ENCODE data around the gene SLC25A28.
"Not testable (repeated sequence)": the region's sequence is repeated elsewhere in the genome, so short reads cannot be mapped to it uniquely, and the experiment has no call there.

Gene SLC25A28

GRCh38 chr10:99629625-99629978, 9.4 kb upstream of the SLC25A28 start:
- in situ Hi-C loops (cut with HindIII; ENCODE audit: low sequenced_read_pairs) = no loop called here

- in situ Hi-C loops (cut with HindIII; ENCODE audit: low sequenced_read_pairs) = no loop called here
Measured at GRCh38 chr10:99628923-99629624, 8.8 kb upstream of the SLC25A28 start.

DNA sequence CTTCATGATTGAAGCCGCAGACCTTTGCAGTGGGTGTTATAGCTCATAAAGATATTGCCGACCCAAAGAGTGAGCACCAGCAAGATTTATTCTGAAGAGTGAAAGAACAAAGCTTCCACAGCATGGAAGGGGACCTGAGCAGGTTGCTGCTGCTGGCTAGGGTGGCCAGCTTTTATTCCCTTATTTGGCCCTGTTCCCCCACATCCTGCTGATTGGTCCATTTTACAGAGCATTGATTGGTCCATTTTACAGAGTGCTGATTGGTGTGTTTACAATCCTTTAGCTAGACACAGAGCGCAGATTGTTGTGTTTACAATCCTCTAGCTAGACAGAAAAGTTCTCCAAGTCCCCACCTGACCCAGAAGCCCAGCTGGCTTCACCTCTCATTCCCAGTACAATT, 4.9 kb upstream of the SLC25A28 start:
- in situ Hi-C loops (cut with HindIII; ENCODE audit: low sequenced_read_pairs) = not testable (repeated sequence)

GRCh38 chr10:99623919-99624318, 3.7 kb upstream of the SLC25A28 start:
- in situ Hi-C loops (cut with HindIII; ENCODE audit: low sequenced_read_pairs) = no loop called here

- in situ Hi-C loops (cut with HindIII; ENCODE audit: low sequenced_read_pairs) = no loop called here
Measured at GRCh38 chr10:99621454-99622251, 1.4 kb upstream of the SLC25A28 start.

GRCh38 chr10:99620711-99621453, 643 bp upstream of the SLC25A28 start:
- in situ Hi-C loops (cut with HindIII; ENCODE audit: low sequenced_read_pairs) = no loop called here

DNA sequence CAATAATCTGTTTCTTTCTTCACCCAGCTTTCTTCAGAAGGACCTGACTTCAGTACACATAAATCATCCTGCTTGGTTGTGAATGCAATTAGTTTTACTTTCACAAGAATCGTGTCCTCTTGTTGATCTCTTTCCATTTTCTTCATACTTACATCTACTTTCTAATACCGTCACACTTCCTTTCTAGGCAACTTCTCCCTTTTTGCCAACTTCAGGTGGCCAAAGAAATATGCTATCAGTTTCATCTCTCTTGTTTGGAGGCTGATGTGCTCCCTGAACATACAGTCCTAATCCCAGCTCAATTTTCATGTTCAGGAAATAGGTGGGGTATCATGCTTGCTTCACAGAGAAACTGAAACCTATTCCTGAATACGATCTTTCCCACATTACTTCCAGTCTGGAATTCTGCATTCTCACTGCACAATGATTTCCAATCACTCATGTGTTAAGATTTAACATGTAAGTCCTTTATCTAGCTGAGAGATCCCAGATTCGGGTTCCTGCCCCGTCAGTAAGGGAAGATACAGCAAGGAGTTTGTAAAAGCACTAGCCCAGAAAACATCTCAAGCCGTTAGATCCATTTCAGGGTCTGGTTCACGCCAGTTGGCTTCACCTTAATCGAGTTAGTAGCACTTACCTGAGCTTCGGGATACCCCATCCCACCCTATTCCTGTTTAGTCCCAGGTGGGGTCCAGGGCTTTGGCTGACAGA, 994 bp downstream of the SLC25A28 start:
- in situ Hi-C loops (cut with HindIII; ENCODE audit: low sequenced_read_pairs) = loop anchor here (5.0 to 10.0 kb wide), 2 partner anchors 93 to 224 kb away; no protein-coding TSS in a partner anchor

DNA sequence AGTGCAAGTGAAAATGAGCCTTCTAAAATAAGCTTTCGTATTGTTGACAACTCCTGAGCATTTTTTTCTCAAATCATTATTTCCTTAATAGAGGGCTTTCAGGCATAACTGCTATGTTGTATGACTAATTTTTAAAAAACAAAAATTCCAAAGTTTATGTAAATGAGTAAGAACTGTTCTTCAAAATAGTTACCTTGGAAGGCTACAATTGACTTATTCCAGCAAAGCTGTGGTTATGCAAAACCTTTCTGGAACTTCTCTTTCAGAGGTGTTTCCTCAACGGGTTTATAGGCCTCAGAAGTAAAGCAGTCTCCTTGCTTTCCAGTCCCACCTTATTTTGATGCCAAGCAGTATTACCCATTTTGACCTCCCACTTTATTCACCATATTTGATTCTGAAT, 2.5 kb downstream of the SLC25A28 start:
- in situ Hi-C loops (cut with HindIII; ENCODE audit: low sequenced_read_pairs) = loop anchor here (5.0 to 10.0 kb wide), 2 partner anchors 95 to 223 kb away; no protein-coding TSS in a partner anchor

DNA sequence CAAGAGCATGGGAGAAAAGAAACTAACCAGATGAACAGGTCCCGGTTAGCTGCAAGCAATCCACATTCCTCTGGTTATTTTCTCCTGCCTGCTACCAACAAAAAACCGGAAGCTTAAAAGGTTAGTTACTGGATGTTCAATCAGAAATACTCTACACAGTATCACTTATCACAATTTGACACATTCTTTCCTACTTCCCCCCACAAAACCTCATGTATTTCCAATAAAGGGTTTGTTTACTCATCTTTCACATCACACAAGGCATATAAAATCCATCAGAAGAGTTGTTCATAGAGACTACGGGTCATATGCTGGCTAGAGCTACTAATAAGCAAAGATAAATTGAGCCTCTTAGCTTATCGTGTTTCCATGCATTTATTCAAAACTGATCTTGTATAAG, 4.8 kb downstream of the SLC25A28 start:
- in situ Hi-C loops (cut with HindIII; ENCODE audit: low sequenced_read_pairs) = loop anchor here (5.0 to 10.0 kb wide), 2 partner anchors 97 to 221 kb away; no protein-coding TSS in a partner anchor

DNA sequence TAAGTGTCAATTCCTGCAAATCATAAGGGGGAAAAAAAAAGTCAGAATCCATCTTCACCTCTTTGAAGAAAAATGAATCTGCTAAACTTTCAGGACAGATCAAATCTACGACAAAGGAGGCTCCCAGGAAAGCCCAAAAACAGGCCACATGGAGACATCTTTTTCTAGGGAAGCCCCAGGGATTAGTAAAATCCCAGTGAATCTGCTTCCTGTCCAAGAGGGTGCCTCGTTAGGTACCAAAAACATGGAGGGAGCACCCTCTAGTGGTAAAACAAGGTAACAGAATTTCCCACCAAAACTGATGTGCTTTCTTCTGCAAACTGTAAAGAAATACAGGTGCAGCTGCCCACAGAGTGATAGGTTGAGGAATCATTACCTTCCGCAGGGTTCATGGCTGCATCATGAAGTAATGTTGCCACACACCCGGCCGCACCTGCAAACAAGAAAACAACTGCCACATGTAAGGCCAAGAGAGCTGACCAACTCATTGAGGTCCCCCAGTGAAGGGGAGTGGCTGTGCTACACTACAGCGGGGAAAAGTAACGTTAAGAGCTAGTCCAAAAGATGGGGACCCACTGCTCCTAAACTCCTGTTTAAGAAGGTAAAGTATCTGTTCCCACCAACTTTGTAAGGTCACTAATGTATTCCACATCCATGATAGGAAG, 7.9 kb downstream of the SLC25A28 start:
- in situ Hi-C loops (cut with HindIII; ENCODE audit: low sequenced_read_pairs) = loop anchor here (10.0 kb wide), 1 partner anchor 217 kb away; no protein-coding TSS in a partner anchor

- in situ Hi-C loops (cut with HindIII; ENCODE audit: low sequenced_read_pairs) = loop anchor here (10.0 kb wide), 1 partner anchor 217 kb away; no protein-coding TSS in a partner anchor
Measured at GRCh38 chr10:99611326-99611725, 8.9 kb downstream of the SLC25A28 start.

- in situ Hi-C loops (cut with HindIII; ENCODE audit: low sequenced_read_pairs) = loop anchor here (10.0 kb wide), 1 partner anchor 215 kb away; no protein-coding TSS in a partner anchor
Measured at GRCh38 chr10:99610221-99610620, 10.0 kb downstream of the SLC25A28 start.

DNA sequence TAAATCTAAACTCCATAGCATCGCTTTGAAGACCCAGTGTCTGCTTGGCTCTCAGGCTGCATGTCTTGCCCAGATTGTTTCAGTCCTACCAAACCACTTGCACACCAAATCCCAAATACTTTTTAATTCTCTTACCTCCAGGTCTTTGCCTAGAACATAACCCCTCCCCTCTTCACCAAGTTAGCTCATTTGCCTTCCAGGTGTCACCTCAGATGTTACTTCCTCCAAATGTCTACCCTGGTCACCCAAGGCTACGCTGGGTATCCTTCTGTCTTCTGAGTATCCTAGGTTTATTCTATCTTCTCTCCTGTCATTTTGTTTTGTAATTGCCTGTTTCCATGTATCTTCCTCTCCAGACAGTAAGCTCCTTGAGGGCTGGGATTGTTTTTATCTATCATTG, 11.1 kb downstream of the SLC25A28 start:
- in situ Hi-C loops (cut with HindIII; ENCODE audit: low sequenced_read_pairs) = no loop called here

DNA sequence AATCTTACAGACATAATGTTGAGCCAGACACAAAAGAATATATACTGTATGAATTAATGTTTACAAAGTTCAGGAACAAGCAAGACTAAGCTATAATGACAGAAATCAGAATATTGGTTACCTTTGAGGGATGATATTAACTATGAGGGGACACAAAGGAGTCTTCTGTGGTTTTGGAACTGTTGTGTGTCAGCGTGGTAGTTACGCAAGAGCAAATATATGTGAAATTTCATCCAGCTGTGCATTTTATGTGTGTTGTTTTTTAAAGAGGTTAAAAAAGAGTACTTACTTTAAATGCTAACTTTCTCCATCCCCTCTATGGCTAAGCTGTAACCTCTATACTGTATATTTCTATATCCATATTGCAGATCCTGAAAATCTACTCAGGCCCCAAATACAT, 14.9 kb downstream of the SLC25A28 start:
- in situ Hi-C loops (cut with HindIII; ENCODE audit: low sequenced_read_pairs) = no loop called here

- in situ Hi-C loops (cut with HindIII; ENCODE audit: low sequenced_read_pairs) = loop anchor here (5.0 kb wide), 1 partner anchor 68 kb away; no protein-coding TSS in a partner anchor
Measured at GRCh38 chr10:99604862-99605261, 15.4 kb downstream of the SLC25A28 start.

DNA sequence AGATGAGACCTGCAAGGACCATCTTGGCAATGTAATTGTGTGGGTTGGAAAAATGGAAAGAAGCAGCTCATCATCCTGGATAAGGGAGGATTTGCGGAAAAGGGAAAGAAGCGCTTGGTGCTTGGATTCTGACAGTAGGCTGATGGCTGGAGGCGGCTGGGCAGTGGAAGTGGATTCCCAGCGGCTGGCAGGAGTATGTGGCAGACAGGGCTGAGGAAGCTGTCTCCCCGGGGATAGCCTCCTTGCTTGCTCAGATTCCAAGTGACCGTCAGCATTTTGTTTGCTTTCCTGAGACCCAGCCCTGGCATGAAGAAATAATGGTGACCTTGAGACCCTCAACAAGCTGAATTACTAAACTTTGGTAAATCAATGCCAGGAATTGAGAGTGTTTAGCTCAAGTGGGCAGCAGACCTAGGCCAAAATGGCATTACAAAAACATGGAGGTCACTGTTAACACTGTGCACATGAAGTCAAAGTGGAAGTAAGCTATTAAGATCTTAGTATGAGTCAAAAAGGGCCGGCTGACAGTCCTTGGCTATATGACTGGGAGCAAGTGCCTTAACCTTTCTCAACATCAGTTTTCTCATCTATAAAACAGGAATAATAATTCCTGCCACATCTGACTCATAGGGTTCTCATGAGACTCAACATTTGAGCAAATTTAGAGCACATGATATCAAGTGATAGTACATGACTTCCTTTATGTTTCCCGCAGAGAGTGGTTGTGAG, 21.3 kb downstream of the SLC25A28 start:
- in situ Hi-C loops (cut with HindIII; ENCODE audit: low sequenced_read_pairs) = no loop called here

GRCh38 chr10:99598011-99598410, 22.2 kb downstream of the SLC25A28 start:
- in situ Hi-C loops (cut with HindIII; ENCODE audit: low sequenced_read_pairs) = no loop called here

- in situ Hi-C loops (cut with HindIII; ENCODE audit: low sequenced_read_pairs) = not testable (repeated sequence)
Measured at GRCh38 chr10:99596708-99597107, 23.5 kb downstream of the SLC25A28 start.

DNA sequence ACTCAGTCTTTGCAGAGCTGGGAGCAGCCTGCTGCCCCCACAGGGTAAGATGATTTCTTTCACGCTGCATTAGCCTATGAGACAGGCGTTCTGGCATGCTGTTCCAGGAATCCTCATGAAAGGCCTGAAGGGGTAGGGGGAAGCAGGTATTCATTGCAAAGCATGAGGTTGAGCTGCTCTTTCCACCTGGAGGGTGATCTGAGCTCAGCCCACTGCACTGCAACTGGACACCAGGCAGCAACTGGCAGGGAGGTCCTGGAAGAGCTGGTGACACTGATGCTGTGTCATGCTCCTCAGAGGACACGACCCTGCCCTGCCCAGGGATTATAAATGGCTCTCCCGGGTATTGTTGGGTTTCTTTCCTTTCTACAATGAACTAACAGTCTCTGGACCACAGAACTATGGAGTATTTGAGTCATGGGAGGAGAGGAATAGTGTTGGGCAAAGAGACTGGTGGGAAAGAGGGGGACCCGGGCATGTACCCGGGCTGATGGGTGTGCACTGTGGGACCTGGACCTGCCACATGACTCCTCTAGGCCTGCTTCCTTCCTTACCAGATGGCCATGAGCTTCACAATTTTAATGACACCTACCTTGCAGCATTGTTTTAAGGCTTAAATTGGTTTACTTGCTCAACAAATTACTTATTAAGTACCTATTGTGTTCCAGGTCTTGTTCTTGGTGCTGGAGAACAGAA, 24.3 kb downstream of the SLC25A28 start:
- in situ Hi-C loops (cut with HindIII; ENCODE audit: low sequenced_read_pairs) = no loop called here

All from endothelial cell of hepatic sinusoid (primary cell).